Naive B cell (primary cell): ENCODE data around the gene PSAP. TPM values are rescaled to one million over a fixed set of nuclear protein-coding genes. Genes with fewer than 3 reads are reported as not detected.
"Not testable (repeated sequence)": the region's sequence is repeated elsewhere in the genome, so short reads cannot be mapped to it uniquely, and the experiment has no call there.

ENCODE experiments used
- ATAC-seq, 2 donors: fragments of 150-1000 bp; cut with Tn5 transposase; 2 replicates each; pipeline ENCODE4 v1.10.0; 2021; ENCODE audit warnings: low read depth in 2 of 2, mild to moderate bottlenecking in 2 of 2, moderate library complexity in 2 of 2
- DNase-seq: peaks from one replicate; pipeline ENCODE4 v3.0.0; 2022
- H3K27ac Mint-ChIP-seq, 6 donors: one replicate each; pipeline ENCODE4 v1.8.0; 2020 to 2022; ENCODE audit warnings: mild to moderate bottlenecking in 6 of 6, mixed read lengths in 6 of 6, moderate library complexity in 5 of 6, inconsistent platforms in 2 of 6
- H3K27me3 Mint-ChIP-seq, 3 donors: one replicate each; pipeline ENCODE4 v1.8.0; 2021 to 2022; ENCODE audit warnings: mixed read lengths in 3 of 3, mild to moderate bottlenecking in 1 of 3
- H3K36me3 Mint-ChIP-seq, 2 donors: one replicate each; pipeline ENCODE4 v1.8.0; 2020 to 2022; ENCODE audit warnings: mixed read lengths in 2 of 2, inconsistent platforms in 1 of 2, mild to moderate bottlenecking in 1 of 2
- H3K4me1 Mint-ChIP-seq, 3 donors: one replicate each; pipeline ENCODE4 v1.8.0; 2020 to 2022; ENCODE audit warnings: mixed read lengths in 3 of 3, inconsistent platforms in 1 of 3, mild to moderate bottlenecking in 1 of 3, moderate library complexity in 1 of 3
- H3K4me3 Mint-ChIP-seq, 8 donors: one replicate each; pipeline ENCODE4 v1.8.0; 2020 to 2022; ENCODE audit warnings: mild to moderate bottlenecking in 8 of 8, mixed read lengths in 8 of 8, moderate library complexity in 8 of 8, inconsistent platforms in 2 of 8
- H3K9me3 Mint-ChIP-seq, 7 donors: one replicate each; pipeline ENCODE4 v1.8.0; 2020 to 2022; ENCODE audit warnings: mixed read lengths in 7 of 7, mild to moderate bottlenecking in 5 of 7, inconsistent platforms in 2 of 7, moderate library complexity in 1 of 7
- polyA plus RNA-seq, 6 donors: library from polyadenylated mRNA; unstranded; fragments of 300-500 nt; fragmentation: Illumina TruSeq; gene quantifications; one replicate each; pipeline ENCODE4 v1.2.3, GENCODE V29; 2021; ENCODE audit warnings: low read depth in 6 of 6

The PSAP gene
- polyA plus RNA-seq, 6 donors from 2014 or later: 476 to 761 (median 550) TPM

DNA sequence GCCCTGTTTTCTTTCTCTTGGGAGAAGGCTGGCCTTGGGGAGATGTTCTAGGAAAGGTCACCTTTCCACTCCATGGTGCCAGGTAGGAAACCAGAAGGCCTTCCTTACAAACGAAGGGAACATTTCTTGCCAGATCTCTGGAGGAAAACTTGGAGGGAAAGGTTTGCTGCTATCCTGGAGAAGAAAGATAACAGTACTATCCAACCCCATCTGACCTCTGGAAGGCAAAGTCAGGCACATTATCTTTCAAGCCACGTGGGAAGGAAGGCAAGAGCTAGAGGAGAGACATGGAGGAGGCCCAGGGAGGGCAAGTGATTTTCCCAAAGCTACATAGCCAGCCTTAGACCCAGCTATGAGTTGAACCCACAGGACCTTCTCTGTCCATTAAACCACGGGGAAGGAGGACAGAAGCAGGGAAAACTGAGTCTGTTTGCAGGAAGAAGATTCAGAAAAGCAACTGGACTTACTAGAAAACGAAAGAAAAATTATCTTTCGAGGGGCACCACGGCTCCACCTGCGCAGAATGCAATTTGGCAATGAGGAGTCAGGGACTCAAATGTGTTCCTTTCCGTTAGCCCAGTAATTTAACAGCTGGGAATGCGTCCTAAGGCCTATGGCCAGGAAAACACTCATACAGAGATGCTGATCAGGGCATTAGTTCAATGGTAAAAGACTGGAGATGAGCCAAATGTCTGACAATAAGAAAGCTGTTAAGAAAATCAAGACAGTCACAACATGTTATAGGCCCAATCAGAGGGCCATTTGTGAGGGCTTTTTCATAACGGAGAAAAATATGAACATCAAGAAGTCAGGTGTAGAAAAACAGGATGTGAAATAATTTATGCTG lies 32.0 kb upstream of the PSAP start:
- ATAC-seq (peak; percentile 22 to 42), DNase-seq (no peak)
- Mint-ChIP-seq H3K9me3 (no peaks in the 10 kb centered on the region), H3K27me3 (peaks cover 0 to 5% (median 0%) of the 10 kb centered on the region in 3 donors), H3K27ac (peak overlapping the region in 4 of 6 donors; percentile 5 to 83 (median 26)), H3K4me3 (peak overlapping the region in 5 of 8 donors; percentile 7 to 62 (median 34)), H3K4me1 (peaks cover 35 to 68% (median 44%) of the 10 kb centered on the region in 3 donors), H3K36me3 (no peaks in the 10 kb centered on the region)

GRCh38 chr10:71881647-71882355 lies 30.8 kb upstream of the PSAP start:
- H3K4me1 Mint-ChIP-seq: peaks cover 38 to 72% (median 44%) of the 10 kb centered on the region in 3 donors
- no peak overlapping the region for H3K4me3 Mint-ChIP-seq
- H3K9me3 Mint-ChIP-seq: no peaks in the 10 kb centered on the region
- no peaks in the 10 kb centered on the region for H3K36me3 Mint-ChIP-seq
- ATAC-seq (no peak), DNase-seq (no peak)
- peaks cover 0 to 5% (median 0%) of the 10 kb centered on the region in 3 donors for H3K27me3 Mint-ChIP-seq
- no peak overlapping the region for H3K27ac Mint-ChIP-seq

DNA sequence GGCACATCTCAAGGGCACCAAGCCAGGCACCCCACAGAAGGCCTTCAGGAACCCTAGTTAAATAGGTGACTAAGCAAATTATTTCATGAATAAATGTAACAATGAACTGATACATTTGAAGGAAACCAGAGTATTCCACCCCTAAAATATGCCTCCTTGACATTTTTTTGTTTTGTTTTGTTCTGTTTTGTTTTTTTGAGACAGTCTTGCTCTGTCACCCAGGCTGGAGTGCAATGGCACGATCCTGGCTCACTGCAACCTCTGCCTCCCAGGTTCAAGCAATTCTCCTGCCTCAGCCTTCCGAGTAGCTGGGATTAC lies 30.2 kb upstream of the PSAP start:
- not testable (repeated sequence) for H3K27me3 Mint-ChIP-seq, H3K9me3 Mint-ChIP-seq, H3K36me3 Mint-ChIP-seq, ATAC-seq, H3K4me3 Mint-ChIP-seq, DNase-seq
- H3K27ac Mint-ChIP-seq: peak overlapping the region in 1 of 6 donors; percentile 80
- peaks cover 35 to 72% (median 44%) of the 10 kb centered on the region in 3 donors for H3K4me1 Mint-ChIP-seq

DNA sequence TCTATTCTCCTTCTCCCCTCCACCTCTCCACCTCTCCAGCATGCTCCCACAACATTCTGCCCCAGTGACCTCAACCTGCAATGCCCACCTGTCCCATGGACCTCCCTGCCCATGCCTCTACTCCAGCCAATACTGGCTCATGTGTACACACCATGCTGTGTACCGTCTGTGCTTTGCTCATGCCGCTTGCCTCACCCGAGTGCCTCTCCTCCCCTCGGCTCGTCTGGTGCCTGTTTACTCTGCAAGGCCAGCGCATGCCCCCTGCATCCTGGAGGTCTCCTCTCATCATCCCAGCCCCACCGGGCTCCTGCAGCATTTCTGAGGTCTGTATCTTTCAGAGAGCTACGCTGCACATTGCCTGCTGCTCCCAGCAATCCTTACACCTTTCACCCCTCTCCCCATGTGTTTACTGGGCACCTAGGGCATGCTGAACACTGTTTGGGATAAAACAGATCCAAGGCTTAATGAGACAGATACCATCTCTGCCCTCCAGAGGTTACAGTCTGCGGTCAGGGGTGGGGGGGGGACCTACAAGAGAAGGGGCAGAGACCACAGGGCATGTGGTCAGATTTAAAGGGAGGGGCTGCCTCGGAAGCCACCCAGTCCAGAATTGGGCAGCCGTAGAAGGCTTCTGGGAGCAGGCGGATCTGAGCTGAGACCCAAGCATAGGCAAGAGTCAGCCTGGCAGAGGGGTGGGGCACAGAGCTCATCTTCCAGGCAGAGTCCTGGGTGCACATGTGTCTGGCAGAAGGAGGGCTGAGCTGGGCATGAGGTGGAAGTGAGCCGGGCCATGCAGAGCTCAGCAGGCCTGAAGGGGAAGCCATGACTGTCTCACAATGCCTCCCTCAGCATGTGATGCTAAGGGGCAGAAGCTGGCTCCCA lies 29.6 kb upstream of the PSAP start:
- Mint-ChIP-seq H3K36me3 (no peaks in the 10 kb centered on the region), H3K27ac (peak overlapping the region in 5 of 6 donors; percentile 20 to 80 (median 34)), H3K27me3 (peaks cover 0 to 5% (median 0%) of the 10 kb centered on the region in 3 donors), H3K4me1 (peaks cover 35 to 72% (median 44%) of the 10 kb centered on the region in 3 donors), H3K4me3 (peak overlapping the region in 1 of 8 donors; percentile 16), H3K9me3 (no peaks in the 10 kb centered on the region)
- ATAC-seq (no peak), DNase-seq (no peak)

- H3K36me3 Mint-ChIP-seq: no peaks in the 10 kb centered on the region
- peak; percentile 45 for DNase-seq
- H3K27ac Mint-ChIP-seq: peak overlapping the region in 5 of 6 donors; percentile 39 to 89 (median 84)
- H3K27me3 Mint-ChIP-seq: peaks cover 0 to 5% (median 0%) of the 10 kb centered on the region in 3 donors
- peak; percentile 82 to 84 for ATAC-seq
- H3K9me3 Mint-ChIP-seq: no peaks in the 10 kb centered on the region
- H3K4me1 Mint-ChIP-seq: peaks cover 41 to 70% (median 48%) of the 10 kb centered on the region in 3 donors
- H3K4me3 Mint-ChIP-seq: peak overlapping the region in 7 of 8 donors; percentile 21 to 81 (median 40)
These were observed 27.4 kb upstream of the PSAP start for GRCh38 chr10:71878327-71879034.

DNA sequence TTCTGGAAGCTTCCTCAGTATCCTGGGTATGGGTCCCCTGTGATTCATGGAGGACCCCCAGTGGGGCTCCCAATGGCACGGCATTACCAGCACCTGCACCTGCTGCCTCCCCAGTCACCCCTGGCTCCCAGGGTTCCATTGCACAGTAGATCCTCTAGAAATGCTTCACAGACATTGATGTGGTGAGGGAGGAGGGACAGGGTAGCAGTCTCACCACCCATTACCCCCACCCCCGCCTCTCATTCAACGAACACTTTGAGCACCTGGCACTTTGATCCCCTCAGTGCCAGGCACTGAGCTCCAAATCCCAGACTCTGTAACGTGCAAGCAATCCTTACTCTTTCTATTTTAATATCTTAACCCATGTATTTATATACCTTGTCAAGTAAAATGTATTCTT lies 26.8 kb upstream of the PSAP start:
- peak overlapping the region in 1 of 6 donors; percentile 80 for H3K27ac Mint-ChIP-seq

GRCh38 chr10:71874680-71875354 lies 23.8 kb upstream of the PSAP start:
- DNase-seq (peak; percentile 43), ATAC-seq (peak; percentile 61 to 68)
- H3K4me3 Mint-ChIP-seq: peak overlapping the region in 5 of 8 donors; percentile 21 to 81 (median 66)
- H3K9me3 Mint-ChIP-seq, H3K36me3 Mint-ChIP-seq, H3K27me3 Mint-ChIP-seq: not testable (repeated sequence)
- H3K4me1 Mint-ChIP-seq: peaks cover 30 to 48% (median 36%) of the 10 kb centered on the region in 3 donors
- peak overlapping the region; percentile 54 to 98 (median 90) for H3K27ac Mint-ChIP-seq

More for the DNA sequence above, 26.8 kb upstream of the PSAP start:
- no peak for DNase-seq
- no peak for ATAC-seq
- Mint-ChIP-seq H3K4me1 (peaks cover 36 to 67% (median 46%) of the 10 kb centered on the region in 3 donors), H3K4me3 (peak overlapping the region in 3 of 8 donors; percentile 13 to 40 (median 22)), H3K9me3 (no peaks in the 10 kb centered on the region), H3K27me3 (peaks cover 0 to 5% (median 0%) of the 10 kb centered on the region in 3 donors), H3K36me3 (no peaks in the 10 kb centered on the region)

- Mint-ChIP-seq H3K4me3 (peak overlapping the region in 5 of 8 donors; percentile 6 to 83 (median 48)), H3K36me3 (no peaks in the 10 kb centered on the region), H3K9me3 (no peaks in the 10 kb centered on the region), H3K27me3 (no peaks in the 10 kb centered on the region), H3K4me1 (peaks cover 24 to 41% (median 29%) of the 10 kb centered on the region in 3 donors), H3K27ac (peak overlapping the region; percentile 31 to 98 (median 70))
- no peak for DNase-seq
- ATAC-seq: peak; percentile 48 to 58
These were observed 22.6 kb upstream of the PSAP start for GRCh38 chr10:71873582-71874211.

GRCh38 chr10:71869601-71870000 lies 18.6 kb upstream of the PSAP start:
- not testable (repeated sequence) for H3K9me3 Mint-ChIP-seq, ATAC-seq, H3K27ac Mint-ChIP-seq, DNase-seq, H3K4me3 Mint-ChIP-seq, H3K36me3 Mint-ChIP-seq, H3K27me3 Mint-ChIP-seq
- peaks cover 12 to 26% (median 15%) of the 10 kb centered on the region in 3 donors for H3K4me1 Mint-ChIP-seq

GRCh38 chr10:71868192-71868697 lies 17.2 kb upstream of the PSAP start:
- peaks cover 0 to 12% (median 2%) of the 10 kb centered on the region in 3 donors for H3K4me1 Mint-ChIP-seq
- H3K27me3 Mint-ChIP-seq: no peaks in the 10 kb centered on the region
- no peaks in the 10 kb centered on the region for H3K9me3 Mint-ChIP-seq
- no peaks in the 10 kb centered on the region for H3K36me3 Mint-ChIP-seq
- H3K4me3 Mint-ChIP-seq: peak overlapping the region in 1 of 8 donors; percentile 10
- DNase-seq (no peak), ATAC-seq (no peak)
- peak overlapping the region in 2 of 6 donors; percentile 85 to 93 for H3K27ac Mint-ChIP-seq

DNA sequence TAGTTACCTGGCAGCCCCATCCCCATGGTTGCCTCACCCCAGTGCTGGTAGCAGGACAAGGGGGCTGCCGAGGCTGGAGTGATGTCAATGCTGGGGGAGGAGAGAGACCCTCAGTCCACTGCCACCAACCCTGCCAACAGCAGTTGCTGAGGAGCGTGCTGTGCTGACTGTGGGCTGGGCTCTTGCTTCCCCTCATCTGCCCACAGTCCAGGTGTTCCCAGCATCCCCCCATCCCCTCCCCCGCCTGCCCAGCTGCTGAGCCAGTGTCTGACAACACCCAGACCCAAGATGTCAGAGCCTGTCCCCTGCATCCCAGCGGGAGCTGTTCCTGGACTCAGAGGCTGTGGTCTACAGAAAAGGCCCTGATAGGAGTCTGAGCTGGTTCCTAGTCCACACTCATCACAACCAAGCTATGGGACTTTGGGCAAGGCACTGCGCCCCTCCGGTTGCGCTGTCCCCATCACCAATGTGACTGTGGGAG lies 14.6 kb upstream of the PSAP start:
- H3K27me3 Mint-ChIP-seq: no peaks in the 10 kb centered on the region
- H3K27ac Mint-ChIP-seq: no peak overlapping the region
- ATAC-seq (no peak), DNase-seq (no peak)
- H3K4me1 Mint-ChIP-seq: peaks cover 4 to 12% (median 4%) of the 10 kb centered on the region in 3 donors
- no peaks in the 10 kb centered on the region for H3K36me3 Mint-ChIP-seq
- no peak overlapping the region for H3K4me3 Mint-ChIP-seq
- H3K9me3 Mint-ChIP-seq: no peaks in the 10 kb centered on the region
